IPS-18a (cell line): ENCODE data around the gene CRHBP.
"Not testable (repeated sequence)": the region's sequence is repeated elsewhere in the genome, so short reads cannot be mapped to it uniquely, and the experiment has no call there.

Source experiments
- H3K27ac ChIP-seq: one replicate; pipeline ENCODE4 v1.5.1; 2013; ENCODE audit warnings: low read length
- H3K27me3 ChIP-seq: one replicate; pipeline ENCODE4 v1.6.1; 2013; ENCODE audit warnings: mild to moderate bottlenecking, low read length; ENCODE audit not compliant: control insufficient read depth, insufficient read depth
- H3K36me3 ChIP-seq: one replicate; pipeline ENCODE4 v1.6.1; 2013; ENCODE audit warnings: low read depth, low read length; ENCODE audit not compliant: control insufficient read depth
- H3K4me1 ChIP-seq: one replicate; pipeline ENCODE4 v1.6.1; 2013; ENCODE audit warnings: low read depth, low read length; ENCODE audit not compliant: control insufficient read depth
- H3K4me3 ChIP-seq: one replicate; pipeline ENCODE4 v1.5.1; 2013; ENCODE audit warnings: low read length
- H3K9ac ChIP-seq: one replicate; pipeline ENCODE4 v1.6.1; 2013; ENCODE audit warnings: mild to moderate bottlenecking, low read length, moderate library complexity
- H3K9me3 ChIP-seq: one replicate; pipeline ENCODE4 v1.6.1; 2013; ENCODE audit warnings: low read depth, low read length; ENCODE audit not compliant: control insufficient read depth

Gene CRHBP

GRCh38 chr5:76994337-76994736 lies 41.5 kb downstream of the CRHBP start:
- Histone ChIP-seq H3K9ac (no peak overlapping the region), H3K4me1 (no peaks in the 10 kb centered on the region), H3K27ac (no peak overlapping the region), H3K27me3 (no peaks in the 10 kb centered on the region), H3K36me3 (no peaks in the 10 kb centered on the region), H3K4me3 (no peak overlapping the region), H3K9me3 (no peaks in the 10 kb centered on the region)

GRCh38 chr5:76998251-76998650 lies 45.4 kb downstream of the CRHBP start:
- not testable (repeated sequence) for H3K9me3 ChIP-seq, H3K27ac ChIP-seq, H3K4me3 ChIP-seq, H3K9ac ChIP-seq, H3K4me1 ChIP-seq, H3K36me3 ChIP-seq, H3K27me3 ChIP-seq

- no peaks in the 10 kb centered on the region for H3K27me3 ChIP-seq
- no peak overlapping the region for H3K9ac ChIP-seq
- no peak overlapping the region for H3K27ac ChIP-seq
- H3K4me3 ChIP-seq = no peak overlapping the region
- no peaks in the 10 kb centered on the region for H3K4me1 ChIP-seq
- H3K9me3 ChIP-seq = no peaks in the 10 kb centered on the region
- no peaks in the 10 kb centered on the region for H3K36me3 ChIP-seq
These were observed 46.6 kb downstream of the CRHBP start for GRCh38 chr5:76999451-76999850.

DNA sequence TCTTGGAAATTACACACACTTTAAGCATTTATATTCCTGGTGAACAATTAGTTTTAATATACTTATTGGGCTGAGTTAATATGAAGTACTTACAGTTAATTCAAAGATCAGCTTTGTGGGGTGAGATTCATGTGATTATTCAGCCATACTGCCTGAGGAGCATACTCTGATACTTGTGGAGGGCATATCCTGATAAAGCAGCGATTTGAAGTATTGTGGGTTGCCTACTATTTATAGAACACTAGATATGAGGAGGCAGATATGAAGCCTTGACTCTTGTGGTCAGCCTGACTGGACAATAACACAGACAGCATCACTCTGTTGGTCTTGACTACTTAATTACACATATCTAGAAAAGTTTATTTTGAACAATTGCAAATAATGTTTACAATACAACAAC lies 50.4 kb downstream of the CRHBP start:
- Histone ChIP-seq H3K4me3 (no peak overlapping the region), H3K9ac (no peak overlapping the region), H3K9me3 (no peaks in the 10 kb centered on the region), H3K36me3 (no peaks in the 10 kb centered on the region), H3K27ac (no peak overlapping the region), H3K4me1 (no peaks in the 10 kb centered on the region), H3K27me3 (no peaks in the 10 kb centered on the region)

DNA sequence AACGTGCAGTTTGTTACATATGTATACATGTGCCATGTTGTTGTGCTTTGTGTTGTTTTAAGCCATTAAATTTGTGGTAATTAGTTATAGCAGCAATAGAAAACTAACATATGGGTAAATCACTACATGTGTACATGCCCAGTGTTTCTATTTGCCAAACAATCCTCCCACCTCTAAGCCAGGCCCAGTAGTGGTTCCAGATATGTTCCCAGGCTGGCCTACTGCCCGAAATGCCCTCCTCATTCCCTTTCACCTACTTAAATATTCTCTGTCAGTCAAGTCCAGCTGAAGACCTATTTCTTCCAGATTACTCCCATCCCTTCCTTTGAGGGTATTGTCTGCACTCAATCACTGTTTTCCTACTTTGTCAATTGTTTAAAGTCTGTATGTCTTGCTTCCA lies 53.3 kb downstream of the CRHBP start:
- H3K9ac ChIP-seq = no peak overlapping the region
- no peaks in the 10 kb centered on the region for H3K9me3 ChIP-seq
- no peaks in the 10 kb centered on the region for H3K36me3 ChIP-seq
- no peak overlapping the region for H3K27ac ChIP-seq
- H3K4me3 ChIP-seq = no peak overlapping the region
- no peaks in the 10 kb centered on the region for H3K4me1 ChIP-seq
- H3K27me3 ChIP-seq = no peaks in the 10 kb centered on the region

- Histone ChIP-seq H3K9me3 (no peaks in the 10 kb centered on the region), H3K27ac (no peak overlapping the region), H3K9ac (no peak overlapping the region), H3K36me3 (no peaks in the 10 kb centered on the region), H3K4me1 (no peaks in the 10 kb centered on the region), H3K4me3 (no peak overlapping the region), H3K27me3 (no peaks in the 10 kb centered on the region)
These were observed 55.6 kb downstream of the CRHBP start for GRCh38 chr5:77008413-77008812.

- Histone ChIP-seq H3K36me3 (no peaks in the 10 kb centered on the region), H3K9ac (no peak overlapping the region), H3K4me1 (no peaks in the 10 kb centered on the region), H3K9me3 (no peaks in the 10 kb centered on the region), H3K4me3 (no peak overlapping the region), H3K27me3 (no peaks in the 10 kb centered on the region), H3K27ac (no peak overlapping the region)
These were observed 57.4 kb downstream of the CRHBP start for GRCh38 chr5:77010243-77010642.

- no peaks in the 10 kb centered on the region for H3K27me3 ChIP-seq
- no peak overlapping the region for H3K27ac ChIP-seq
- no peak overlapping the region for H3K9ac ChIP-seq
- H3K4me1 ChIP-seq = no peaks in the 10 kb centered on the region
- H3K9me3 ChIP-seq = no peaks in the 10 kb centered on the region
- no peak overlapping the region for H3K4me3 ChIP-seq
- H3K36me3 ChIP-seq = no peaks in the 10 kb centered on the region
These were observed 58.7 kb downstream of the CRHBP start for GRCh38 chr5:77011498-77011897.

GRCh38 chr5:77012601-77013000 lies 59.8 kb downstream of the CRHBP start:
- no peaks in the 10 kb centered on the region for H3K9me3 ChIP-seq

GRCh38 chr5:77015938-77016569 lies 63.2 kb downstream of the CRHBP start:
- Histone ChIP-seq H3K4me3 (no peak overlapping the region), H3K4me1 (no peaks in the 10 kb centered on the region), H3K27ac (no peak overlapping the region), H3K9me3 (no peaks in the 10 kb centered on the region), H3K36me3 (no peaks in the 10 kb centered on the region), H3K27me3 (no peaks in the 10 kb centered on the region), H3K9ac (no peak overlapping the region)

More at GRCh38 chr5:77012601-77013000, 59.8 kb downstream of the CRHBP start:
- Histone ChIP-seq H3K4me3 (no peak overlapping the region), H3K27me3 (no peaks in the 10 kb centered on the region), H3K27ac (no peak overlapping the region), H3K9ac (no peak overlapping the region), H3K4me1 (no peaks in the 10 kb centered on the region), H3K36me3 (no peaks in the 10 kb centered on the region)

DNA sequence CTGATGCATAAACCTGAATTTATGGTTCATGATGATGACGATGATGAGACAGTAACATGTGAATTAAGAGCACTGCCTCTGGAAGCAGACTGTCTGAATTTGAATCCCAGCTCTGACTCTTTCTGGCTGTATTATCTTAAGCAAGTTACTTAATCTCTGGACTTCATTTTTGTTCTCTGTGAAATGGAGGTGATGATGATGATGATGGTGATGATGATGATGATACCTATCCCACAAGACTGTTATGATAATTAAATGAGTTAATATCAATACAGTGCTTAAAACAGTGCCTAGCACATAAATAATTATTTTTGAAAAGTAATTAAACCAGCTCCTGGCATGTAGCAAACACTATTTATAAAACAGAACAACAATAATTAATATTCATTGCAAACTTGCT lies 64.1 kb downstream of the CRHBP start:
- H3K9ac ChIP-seq = no peak overlapping the region
- H3K27me3 ChIP-seq = no peaks in the 10 kb centered on the region
- no peaks in the 10 kb centered on the region for H3K4me1 ChIP-seq
- no peaks in the 10 kb centered on the region for H3K9me3 ChIP-seq
- no peak overlapping the region for H3K4me3 ChIP-seq
- H3K27ac ChIP-seq = no peak overlapping the region
- no peaks in the 10 kb centered on the region for H3K36me3 ChIP-seq

DNA sequence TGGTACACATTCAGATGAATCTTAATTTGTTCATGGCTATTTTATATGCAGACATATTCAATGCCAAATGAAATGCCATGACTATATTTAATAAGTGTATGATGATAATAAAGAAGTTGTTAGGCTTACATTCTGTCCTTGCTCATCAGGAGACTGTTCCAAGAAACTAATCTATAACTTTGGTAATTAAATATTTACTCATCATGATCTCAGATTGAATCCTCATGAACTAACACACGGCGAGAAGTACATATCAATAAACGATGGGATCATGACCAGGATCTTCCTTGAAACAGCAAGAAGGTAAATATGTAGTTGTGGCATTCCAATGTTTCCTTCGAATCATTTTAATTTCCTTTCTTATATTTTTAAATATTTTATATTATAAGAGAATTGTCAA lies 64.8 kb downstream of the CRHBP start:
- H3K4me3 ChIP-seq = no peak overlapping the region

More for the DNA sequence above, 64.8 kb downstream of the CRHBP start:
- no peak overlapping the region for H3K27ac ChIP-seq
- H3K9me3 ChIP-seq = no peaks in the 10 kb centered on the region
- H3K36me3 ChIP-seq = no peaks in the 10 kb centered on the region
- H3K4me1 ChIP-seq = no peaks in the 10 kb centered on the region
- no peak overlapping the region for H3K9ac ChIP-seq
- H3K27me3 ChIP-seq = no peaks in the 10 kb centered on the region
